ENCODE data around the gene OXGR1.

GRCh38 chr13:97001636-97002035, 7.4 kb upstream of the OXGR1 start:
- no peak for TF ChIP-seq CTCF (IDR thresholded peaks at IDR 0.05)
- TF ChIP-seq EZH2 (IDR thresholded peaks at IDR 0.05) = no peak
